GM10266 (cell line): Measurements from ENCODE around the gene HNF4A.

Experiments used
- DNase-seq: peaks from one replicate; pipeline ENCODE4 v3.0.0; 2012; ENCODE audit errors: extremely low spot score
- TF ChIP-seq, protein P1 (sequence below): IDR thresholded peaks from 2 replicates; pipeline ENCODE4 v1.5.1; 2012; ENCODE audit warnings: mild to moderate bottlenecking, low read depth; ENCODE audit not compliant: control insufficient read depth, insufficient read depth; ENCODE audit errors: missing control alignments

The HNF4A gene

DNA sequence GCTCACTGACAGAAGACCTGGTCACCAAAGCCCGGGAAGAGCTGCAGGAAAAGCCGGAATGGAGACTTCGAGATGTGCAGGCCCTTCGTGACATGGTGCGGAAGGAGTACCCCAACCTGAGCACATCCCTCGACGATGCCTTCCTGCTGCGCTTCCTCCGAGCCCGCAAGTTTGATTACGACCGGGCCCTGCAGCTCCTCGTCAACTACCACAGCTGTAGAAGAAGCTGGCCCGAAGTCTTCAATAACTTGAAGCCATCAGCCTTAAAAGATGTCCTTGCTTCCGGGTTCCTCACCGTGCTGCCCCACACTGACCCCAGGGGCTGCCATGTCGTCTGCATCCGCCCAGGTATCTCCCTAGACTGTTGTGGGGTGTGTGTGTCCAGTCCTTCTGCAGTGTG, 124.6 kb downstream of the HNF4A start:
- no peak for DNase-seq
- TF ChIP-seq, protein P1, sequence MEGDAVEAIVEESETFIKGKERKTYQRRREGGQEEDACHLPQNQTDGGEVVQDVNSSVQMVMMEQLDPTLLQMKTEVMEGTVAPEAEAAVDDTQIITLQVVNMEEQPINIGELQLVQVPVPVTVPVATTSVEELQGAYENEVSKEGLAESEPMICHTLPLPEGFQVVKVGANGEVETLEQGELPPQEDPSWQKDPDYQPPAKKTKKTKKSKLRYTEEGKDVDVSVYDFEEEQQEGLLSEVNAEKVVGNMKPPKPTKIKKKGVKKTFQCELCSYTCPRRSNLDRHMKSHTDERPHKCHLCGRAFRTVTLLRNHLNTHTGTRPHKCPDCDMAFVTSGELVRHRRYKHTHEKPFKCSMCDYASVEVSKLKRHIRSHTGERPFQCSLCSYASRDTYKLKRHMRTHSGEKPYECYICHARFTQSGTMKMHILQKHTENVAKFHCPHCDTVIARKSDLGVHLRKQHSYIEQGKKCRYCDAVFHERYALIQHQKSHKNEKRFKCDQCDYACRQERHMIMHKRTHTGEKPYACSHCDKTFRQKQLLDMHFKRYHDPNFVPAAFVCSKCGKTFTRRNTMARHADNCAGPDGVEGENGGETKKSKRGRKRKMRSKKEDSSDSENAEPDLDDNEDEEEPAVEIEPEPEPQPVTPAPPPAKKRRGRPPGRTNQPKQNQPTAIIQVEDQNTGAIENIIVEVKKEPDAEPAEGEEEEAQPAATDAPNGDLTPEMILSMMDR: no peak

DNA sequence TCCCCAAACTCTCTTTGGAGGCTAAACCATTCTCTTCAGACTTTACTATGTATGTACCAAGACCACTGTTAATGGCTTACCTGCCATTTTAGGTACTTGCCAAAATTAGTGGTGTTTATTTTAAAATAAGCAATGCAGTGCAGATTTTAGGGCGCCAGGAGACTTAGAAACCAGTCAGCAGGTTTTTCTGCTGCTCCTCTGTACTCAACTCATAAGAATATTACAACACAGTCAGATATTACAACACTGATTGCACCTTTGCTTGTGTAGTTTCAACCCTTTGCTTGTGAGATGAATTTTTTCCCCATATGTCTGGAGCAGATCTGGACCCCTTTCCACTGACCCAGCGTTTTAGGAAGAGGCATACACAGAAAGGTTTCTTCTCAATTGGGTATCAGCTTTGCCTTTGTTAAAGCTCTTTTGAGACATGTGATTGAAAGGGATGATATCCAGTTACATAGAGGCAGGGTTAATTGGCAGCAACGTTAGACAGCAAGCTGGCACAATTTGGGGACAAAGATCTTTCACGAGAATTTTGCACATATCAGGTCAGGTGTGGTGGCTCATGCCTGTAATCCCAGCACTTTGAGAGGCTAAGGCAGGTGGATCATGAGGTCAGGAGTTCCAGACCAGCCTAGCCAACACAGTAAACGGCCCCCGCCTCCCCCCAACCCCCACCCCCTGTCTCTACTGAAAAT, 126.4 kb downstream of the HNF4A start:
- TF ChIP-seq, protein P1: no peak
- no peak for DNase-seq

DNA sequence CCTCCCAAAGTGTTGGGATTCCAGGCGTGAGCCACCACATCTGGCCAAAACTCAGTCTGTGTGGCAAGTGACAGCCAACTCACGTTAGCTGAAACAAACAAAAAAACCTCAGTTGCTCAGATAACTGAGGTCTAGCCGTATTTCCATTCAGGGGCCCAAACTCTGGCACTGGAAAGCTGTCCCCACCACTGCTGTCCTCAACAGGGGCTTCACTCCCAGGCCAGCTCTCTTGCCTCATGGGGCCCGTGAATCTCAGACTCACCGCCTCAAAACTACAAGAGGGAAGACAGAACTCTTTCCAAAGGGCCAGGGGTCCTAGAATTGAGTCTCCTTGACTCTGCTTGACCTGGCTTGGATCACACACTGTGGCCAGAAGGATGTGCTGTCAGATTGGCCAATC, 127.6 kb downstream of the HNF4A start:
- DNase-seq: no peak
- TF ChIP-seq, protein P1: no peak
